Ovary (tissue), 9 donors: ENCODE results near the gene TP73. TPM values are rescaled to one million over a fixed set of nuclear protein-coding genes. Genes with fewer than 3 reads are reported as not detected.

Source experiments
- DNase-seq, 5 donors: peaks; one replicate each; pipeline ENCODE4 v3.0.0-alpha.2; 2019 to 2020
- H3K27ac ChIP-seq, 2 donors: fragments of 200-600 bp; one replicate each; pipeline versions ENCODE4 v1.5.1 to v1.8.0; 2019 to 2022
- H3K27me3 ChIP-seq: fragments of 200-600 bp; one replicate; pipeline ENCODE4 v1.8.0; 2022
- H3K36me3 ChIP-seq: fragments of 200-600 bp; sonication (generic); one replicate; pipeline ENCODE4 v1.5.1; 2019
- H3K4me1 ChIP-seq: one replicate; pipeline ENCODE4 v1.8.1; 2013; ENCODE audit warnings: mild to moderate bottlenecking, moderate library complexity; ENCODE audit not compliant: insufficient read depth
- H3K4me3 ChIP-seq: fragments of 200-600 bp; sonication (generic); one replicate; pipeline ENCODE4 v1.5.1; 2017
- H3K9me3 ChIP-seq, 2 donors: fragments of 200-600 bp in 1 of 2; sonication (generic) in 1 of 2; one replicate each; pipeline versions ENCODE4 v1.5.1 to v1.8.1; 2013 to 2019; ENCODE audit warnings: mild to moderate bottlenecking in 1 of 2, moderate library complexity in 1 of 2
- EP300 ChIP-seq: sonication (generic); formaldehyde crosslinking; IDR thresholded peaks from one replicate; pipeline ENCODE4 v1.6.1; 2017; ENCODE audit warnings: antibody characterized with exemption
- POLR2A ChIP-seq: fragments of 450-650 bp; IDR thresholded peaks from one replicate; pipeline ENCODE4 v1.6.1; 2017; ENCODE audit warnings: antibody characterized with exemption, mild to moderate bottlenecking, moderate library complexity
- WGBS, 3 donors: extraction: QIAGEN DNeasy Blood & Tissue Kit in 1 of 3; methylation state at CpG; one replicate each; pipeline versions ENCODE4 v1.1.5 to v1.1.7; 2013 to 2017; 5-methylcytosine and 5-hydroxymethylcytosine counted together
- intact Hi-C, 4 donors: fragments of 100-400 bp; cut with DNase I; formaldehyde crosslinking; loops; one replicate each; pipeline versions ENCODE4 v1.11.0 to v1.15.1; 2022 to 2023
- polyA plus RNA-seq, 2 donors: library from polyadenylated mRNA; stranded (reverse); fragments of 200-250 nt in 1 of 2; fragments of 350-450 nt in 1 of 2; fragmentation: Illumina TruSeq in 1 of 2; extraction: RNeasy Lipid Tissue Mini Kit (QIAGEN cat#74804) in 1 of 2; gene quantifications; one replicate each; pipeline ENCODE4 v1.2.3, GENCODE V29; 2013 to 2014
- total RNA-seq, 7 donors: library from RNA; depleted of rRNA in 2 of 7; stranded (reverse); fragments of >200 nt in 2 of 7; fragmentation: NEBNext Ultra II Directional in 3 of 7; extraction: Animal tissue kit (Norgen Biotek cat#: 25700) in 3 of 7; gene quantifications; one replicate each; pipeline versions ENCODE4 v1.1.0 to v1.2.4, GENCODE V29; 2016 to 2023
- TF ChIP-seq, protein P1 (sequence below), 3 donors: fragments of 450-650 bp in 2 of 3; fragments of 200-600 bp in 1 of 3; IDR thresholded peaks; one replicate each; pipeline versions ENCODE4 v1.5.1 to v1.8.0; 2016 to 2022; ENCODE audit warnings: antibody characterized with exemption in 3 of 3, mild to moderate bottlenecking in 1 of 3
- donor health status: DM: no; HTN: no; CAD: no; lungs with moderate emphysema.
- donor health status: DM: no; HTN: no; CAD: no.
- donor health status: Bipolar disorder and iron deficiency.
- donor health status: DM: yes; HTN: yes; CAD: no.
- donor health status: DM: no; HTN: no; CAD: no.
- donor health status: DM: yes; HTN: yes; CAD: no.

The TP73 gene
- total and polyA plus RNA-seq, 9 donors: 0.03 to 7.5 (median 0.42) TPM

DNA sequence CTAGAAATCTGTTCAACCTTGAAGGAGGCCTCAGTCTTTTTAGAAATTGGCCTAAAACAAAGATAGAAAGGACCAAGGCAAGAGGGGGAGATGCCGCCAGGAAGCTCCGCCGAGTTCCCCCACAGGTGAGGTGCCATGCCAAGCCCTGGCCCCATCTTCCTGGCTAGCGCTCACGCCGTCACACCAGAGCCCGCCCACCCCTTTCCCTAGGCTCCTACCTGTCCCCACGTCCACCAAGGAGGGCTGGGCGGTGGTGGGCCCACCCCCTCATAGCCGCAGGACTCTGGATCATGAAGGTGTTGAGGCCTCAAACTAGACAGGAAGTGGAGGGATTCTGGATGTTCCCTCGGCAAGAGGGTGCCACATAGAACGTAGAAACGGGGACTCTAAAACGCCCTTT is 84.4 kb downstream of the TP73 start:
- DNase-seq: peak in 1 of 5 donors; percentile 24
- Histone ChIP-seq H3K36me3 (no peaks in the 10 kb centered on the region), H3K4me3 (no peak overlapping the region), H3K27ac (no peak overlapping the region), H3K9me3 (no peaks in the 10 kb centered on the region), H3K27me3 (no peaks in the 10 kb centered on the region), H3K4me1 (peaks cover 2% of the 10 kb centered on the region)
- TF ChIP-seq POLR2A: no peak
- TF ChIP-seq, protein P1, sequence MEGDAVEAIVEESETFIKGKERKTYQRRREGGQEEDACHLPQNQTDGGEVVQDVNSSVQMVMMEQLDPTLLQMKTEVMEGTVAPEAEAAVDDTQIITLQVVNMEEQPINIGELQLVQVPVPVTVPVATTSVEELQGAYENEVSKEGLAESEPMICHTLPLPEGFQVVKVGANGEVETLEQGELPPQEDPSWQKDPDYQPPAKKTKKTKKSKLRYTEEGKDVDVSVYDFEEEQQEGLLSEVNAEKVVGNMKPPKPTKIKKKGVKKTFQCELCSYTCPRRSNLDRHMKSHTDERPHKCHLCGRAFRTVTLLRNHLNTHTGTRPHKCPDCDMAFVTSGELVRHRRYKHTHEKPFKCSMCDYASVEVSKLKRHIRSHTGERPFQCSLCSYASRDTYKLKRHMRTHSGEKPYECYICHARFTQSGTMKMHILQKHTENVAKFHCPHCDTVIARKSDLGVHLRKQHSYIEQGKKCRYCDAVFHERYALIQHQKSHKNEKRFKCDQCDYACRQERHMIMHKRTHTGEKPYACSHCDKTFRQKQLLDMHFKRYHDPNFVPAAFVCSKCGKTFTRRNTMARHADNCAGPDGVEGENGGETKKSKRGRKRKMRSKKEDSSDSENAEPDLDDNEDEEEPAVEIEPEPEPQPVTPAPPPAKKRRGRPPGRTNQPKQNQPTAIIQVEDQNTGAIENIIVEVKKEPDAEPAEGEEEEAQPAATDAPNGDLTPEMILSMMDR (IDR thresholded peaks at IDR 0.05): no peak
- no peak for TF ChIP-seq EP300
- intact Hi-C loops: no loop called here
- 84 to 87% (median 86%) methylated on average over 14 of the region's 14 CpGs for WGBS, 3 donors

DNA sequence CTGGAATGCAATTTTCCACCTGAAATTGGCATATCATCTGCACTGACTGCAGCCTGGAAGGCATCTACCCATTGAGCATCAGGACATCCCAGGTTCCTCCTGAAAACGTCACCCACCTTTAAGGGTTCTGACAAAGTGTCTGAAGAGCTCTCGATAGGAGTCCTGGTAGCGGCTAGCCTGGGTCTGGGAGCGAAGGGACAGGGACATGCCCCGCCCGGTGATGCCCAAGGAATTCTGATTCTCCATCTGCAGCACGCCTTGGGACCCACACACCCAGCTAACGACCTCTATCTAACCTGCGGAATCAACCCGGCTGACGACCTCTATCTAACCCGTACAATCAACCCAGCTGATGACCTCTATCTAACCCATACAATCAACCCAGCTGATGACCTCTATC is 86.6 kb downstream of the TP73 start:
- intact Hi-C loops: no loop called here
- DNase-seq: no peak
- Histone ChIP-seq H3K4me3 (no peak overlapping the region), H3K27ac (no peak overlapping the region), H3K36me3 (no peaks in the 10 kb centered on the region), H3K9me3 (no peaks in the 10 kb centered on the region), H3K27me3 (no peaks in the 10 kb centered on the region), H3K4me1 (no peaks in the 10 kb centered on the region)
- 89 to 92% (median 90%) methylated on average over 12 of the region's 12 CpGs for WGBS, 3 donors
- TF ChIP-seq, protein P1 (IDR thresholded peaks at IDR 0.05): no peak
- TF ChIP-seq EP300 (no peak), POLR2A (no peak)

DNA sequence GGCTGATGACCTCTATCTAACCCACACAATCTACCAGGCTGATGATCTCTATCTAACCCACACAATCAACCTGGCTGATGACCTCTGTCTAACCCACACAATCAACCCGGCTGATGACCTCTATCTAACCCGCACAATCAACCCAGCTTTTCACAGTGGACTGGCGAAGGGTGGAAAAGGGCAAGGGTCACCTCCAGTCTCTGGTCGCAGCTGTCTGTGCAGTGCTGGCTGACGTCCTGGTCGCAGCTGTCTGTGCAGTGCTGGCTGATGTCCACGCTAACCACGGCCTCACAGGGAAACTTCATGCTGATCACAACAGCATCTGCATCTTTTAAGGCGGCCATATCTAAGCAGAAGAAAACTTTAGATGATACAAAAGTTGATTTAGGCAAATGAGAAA is 87.7 kb downstream of the TP73 start:
- 56 to 73% (median 70%) methylated on average over 9 of the region's 9 CpGs for WGBS, 3 donors
- intact Hi-C loops: no loop called here
- H3K36me3 ChIP-seq: no peaks in the 10 kb centered on the region
- H3K9me3 ChIP-seq: no peaks in the 10 kb centered on the region
- H3K4me1 ChIP-seq: no peaks in the 10 kb centered on the region
- H3K27me3 ChIP-seq: no peaks in the 10 kb centered on the region
- H3K4me3 ChIP-seq: no peak overlapping the region
- TF ChIP-seq POLR2A (no peak), EP300 (no peak)
- TF ChIP-seq, protein P1 (IDR thresholded peaks at IDR 0.05): no peak
- DNase-seq: no peak
- H3K27ac ChIP-seq: no peak overlapping the region

DNA sequence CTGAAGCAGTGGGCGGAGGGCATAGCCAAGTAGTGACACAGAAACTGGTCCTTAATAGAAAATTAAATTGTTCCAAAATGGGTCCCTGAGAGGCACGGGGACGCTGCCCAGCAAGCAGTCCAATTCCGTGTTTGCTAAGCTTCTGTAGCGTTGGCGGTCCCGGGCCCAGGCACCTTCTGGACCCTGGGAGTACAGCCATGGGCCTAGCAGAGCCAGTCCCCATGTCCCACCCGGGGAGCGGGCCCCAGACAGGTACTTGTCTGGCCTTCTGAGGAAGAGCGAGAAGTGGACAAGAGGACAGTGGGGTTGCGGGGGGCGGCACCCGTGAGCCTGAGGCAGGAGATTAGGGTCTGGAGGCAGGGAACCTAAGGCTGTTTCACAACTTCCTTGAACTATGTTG is 88.4 kb downstream of the TP73 start:
- Histone ChIP-seq H3K4me1 (peaks cover 3% of the 10 kb centered on the region), H3K4me3 (no peak overlapping the region), H3K9me3 (no peaks in the 10 kb centered on the region), H3K27me3 (no peaks in the 10 kb centered on the region), H3K27ac (no peak overlapping the region), H3K36me3 (no peaks in the 10 kb centered on the region)
- TF ChIP-seq, protein P1 (IDR thresholded peaks at IDR 0.05): no peak
- TF ChIP-seq POLR2A (no peak), EP300 (no peak)
- 94 to 95% (median 95%) methylated on average over 13 of the region's 13 CpGs for WGBS, 3 donors
- peak in 1 of 5 donors; percentile 25 for DNase-seq
- intact Hi-C loops: no loop called here
